HUDEP-2 (cell line): ENCODE results near the gene MACROD2.

Experiments
- DNase-seq, 76 experiments: peaks; one replicate each; lab custom pipeline; 2025; ENCODE audit not compliant: unreplicated experiment in 76 of 76; lab: John Stamatoyannopoulos, UW

The MACROD2 gene

DNA sequence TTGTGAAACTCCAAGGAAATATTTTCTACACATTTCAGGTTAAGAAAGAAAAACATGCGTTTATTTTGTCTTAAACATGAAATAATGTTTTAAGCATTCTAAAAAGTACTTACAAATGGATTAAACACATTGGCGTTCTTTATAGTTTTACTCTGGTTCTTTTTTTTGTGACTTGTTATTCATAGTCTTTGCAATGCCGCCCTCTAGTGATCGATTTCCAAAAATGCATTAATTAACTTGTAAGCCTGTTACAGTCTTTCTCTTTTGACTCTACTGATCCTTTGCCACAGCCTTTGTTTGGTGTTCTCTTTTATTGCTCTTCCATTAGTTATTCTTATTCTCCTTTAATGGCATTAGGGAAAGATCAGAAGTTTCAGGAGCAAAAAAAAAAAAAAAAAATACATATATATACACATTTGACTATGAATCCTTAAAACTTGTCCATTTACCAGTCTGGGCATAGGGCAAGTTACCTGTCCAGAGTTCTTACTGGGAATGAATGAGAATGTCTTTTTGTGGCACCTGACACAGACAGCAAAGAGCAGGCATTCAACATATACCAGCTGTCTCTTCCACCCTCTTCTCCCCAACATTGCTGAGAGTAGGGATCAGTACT lies 59.9 kb downstream of the MACROD2 start:
- DNase-seq = peak in 29 of 76 experiments; percentile 2 to 49 (median 26)

GRCh38 chr20:14062171-14062570 lies 66.9 kb downstream of the MACROD2 start:
- DNase-seq = no peak

DNA sequence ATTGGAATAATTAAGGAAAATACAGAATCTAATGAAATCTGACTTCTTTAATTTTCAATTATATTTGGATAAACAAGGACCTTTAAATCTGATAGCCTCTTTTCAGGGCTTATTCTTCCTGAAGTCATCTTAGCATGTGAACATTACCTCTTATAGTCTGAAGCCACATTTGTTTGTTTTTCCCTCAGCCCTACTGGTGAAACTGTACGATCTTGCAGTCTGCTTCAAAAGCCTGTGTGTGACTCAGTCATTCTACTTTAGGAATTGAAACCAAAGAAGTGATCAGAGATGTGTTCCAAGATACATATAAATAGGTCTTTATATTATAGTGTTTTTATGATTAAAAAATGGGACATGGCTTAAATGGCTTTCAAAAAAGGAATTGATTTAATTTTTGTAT lies 67.5 kb downstream of the MACROD2 start:
- no peak for DNase-seq

DNA sequence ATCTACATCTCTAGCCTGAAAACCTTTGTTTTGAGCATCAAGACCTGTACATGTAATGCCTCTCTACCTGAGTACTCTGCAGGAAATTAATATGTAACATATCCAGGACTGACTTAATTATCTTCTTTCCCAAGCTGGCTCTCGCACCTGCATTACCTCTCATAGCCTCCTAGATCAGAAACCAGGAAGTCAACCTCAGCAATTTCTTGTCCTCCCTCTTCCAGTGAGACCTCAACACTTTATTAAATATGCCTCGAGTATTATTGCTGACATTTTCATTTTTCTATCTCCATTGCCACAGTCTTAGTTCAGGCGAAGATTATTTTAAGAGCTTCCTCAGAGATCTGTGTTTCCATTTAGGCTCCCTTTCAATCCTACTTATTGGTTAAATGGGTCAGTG lies 69.0 kb downstream of the MACROD2 start:
- DNase-seq = no peak

- DNase-seq = no peak
Measured at GRCh38 chr20:14064921-14065320, 69.6 kb downstream of the MACROD2 start.

DNA sequence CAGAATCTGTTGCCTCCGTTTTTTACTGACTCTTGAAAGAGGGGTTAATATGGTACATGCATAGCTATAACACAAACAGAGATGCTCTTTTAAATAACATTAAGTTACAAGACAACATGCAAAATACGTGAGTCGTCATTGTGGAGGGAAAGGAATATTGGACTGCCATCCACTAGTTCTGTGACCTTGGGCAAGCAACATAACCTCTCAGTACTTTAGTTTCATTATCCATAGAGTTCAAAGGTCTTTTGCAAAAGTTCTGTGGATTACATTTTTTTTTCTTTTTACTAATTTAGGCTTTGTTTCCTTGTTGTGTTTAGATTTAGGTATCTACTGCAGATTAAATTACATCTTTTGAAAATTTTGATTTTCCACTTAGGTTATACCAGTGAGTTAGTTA lies 70.5 kb downstream of the MACROD2 start:
- no peak for DNase-seq

DNA sequence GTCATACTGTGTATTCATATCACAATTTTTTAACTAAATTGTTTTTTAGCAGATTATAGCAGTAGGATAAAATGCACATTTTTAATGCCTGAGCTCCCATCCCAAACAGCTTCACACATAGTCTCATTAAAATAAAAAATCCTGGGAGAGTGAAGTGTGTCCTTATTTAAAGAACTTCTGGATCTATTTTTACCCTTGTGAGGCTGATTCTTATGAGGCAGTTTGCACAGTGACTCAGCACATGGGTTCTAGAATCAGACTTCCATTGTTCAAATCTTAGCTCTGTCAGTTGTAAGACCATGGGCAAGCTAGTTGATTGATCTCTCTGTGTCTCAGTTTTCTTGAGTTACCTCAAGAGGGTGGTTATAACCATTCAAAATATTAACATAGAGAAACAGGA lies 72.3 kb downstream of the MACROD2 start:
- no peak for DNase-seq

DNA sequence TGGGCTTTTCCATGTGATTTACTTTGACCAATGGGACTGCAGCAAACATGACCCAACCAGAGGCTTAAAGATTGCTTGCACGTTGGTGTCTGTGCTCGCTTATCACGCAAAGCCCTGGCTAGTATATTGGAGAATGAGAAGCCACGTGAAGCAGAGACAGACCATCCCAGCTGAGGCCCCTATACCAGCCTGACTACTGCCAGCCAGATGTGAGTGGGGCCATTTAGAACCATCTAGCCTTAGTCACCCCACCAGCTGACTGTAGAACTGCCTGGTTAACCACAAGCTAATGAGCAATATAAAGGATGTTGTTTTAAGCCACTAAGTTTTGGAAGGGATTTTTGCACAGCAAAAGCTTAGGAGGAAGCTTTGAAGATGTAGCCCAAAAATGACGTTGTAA lies 74.5 kb downstream of the MACROD2 start:
- DNase-seq = no peak

GRCh38 chr20:14093652-14094051 lies 98.3 kb downstream of the MACROD2 start:
- no peak for DNase-seq

- no peak for DNase-seq
Measured at GRCh38 chr20:14098261-14098660, 102.9 kb downstream of the MACROD2 start.

GRCh38 chr20:14113416-14113815 lies 118.1 kb downstream of the MACROD2 start:
- no peak for DNase-seq

DNA sequence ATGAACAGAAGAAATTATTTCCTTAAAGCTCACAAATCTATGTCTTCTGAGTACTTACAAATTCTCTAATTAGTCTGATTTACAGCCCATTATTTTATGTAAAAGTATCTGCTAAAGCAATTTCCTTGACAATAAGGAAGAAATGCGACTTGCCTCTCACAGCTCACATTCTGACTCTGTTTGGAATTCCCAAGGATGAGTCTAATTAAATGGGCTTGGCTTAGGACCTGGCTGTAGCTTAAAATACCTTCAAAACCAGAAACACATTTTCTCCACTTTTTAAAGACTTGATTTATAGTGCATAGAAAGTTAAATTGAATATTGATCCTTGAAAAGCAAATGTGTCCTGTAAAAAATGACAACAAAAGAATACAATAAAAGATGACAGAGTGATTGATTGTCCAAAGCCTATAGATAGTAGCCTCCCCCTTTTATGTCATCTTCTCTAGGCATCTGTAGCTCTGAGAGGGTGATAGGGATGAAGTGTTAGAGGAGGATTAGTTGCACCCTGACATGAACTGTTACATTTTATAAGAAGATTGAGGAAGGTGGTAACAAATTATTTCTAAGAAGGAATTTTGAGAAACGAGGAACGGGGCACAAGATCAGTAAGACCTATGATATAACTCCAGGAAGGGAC lies 118.9 kb downstream of the MACROD2 start:
- DNase-seq = no peak

- DNase-seq = no peak
Measured at GRCh38 chr20:14116037-14116436, 120.7 kb downstream of the MACROD2 start.

DNA sequence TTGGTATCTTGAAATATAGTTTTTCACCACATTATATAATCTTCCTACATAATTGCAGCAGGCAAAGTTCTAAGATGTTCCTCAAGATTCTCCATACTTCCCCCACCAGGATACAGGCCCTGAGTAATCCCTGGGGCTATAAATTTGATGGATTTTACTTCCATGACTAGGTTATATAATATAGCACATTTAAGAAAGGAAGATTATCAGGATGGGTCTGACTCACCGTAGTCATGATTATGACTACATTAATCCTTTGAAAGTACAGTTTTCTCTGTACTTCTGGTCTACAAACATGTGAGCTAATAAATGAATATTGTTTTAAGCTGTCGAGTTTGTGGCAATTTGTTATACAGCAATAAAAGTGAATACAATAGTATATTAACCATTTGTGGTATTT lies 122.5 kb downstream of the MACROD2 start:
- DNase-seq = no peak

- no peak for DNase-seq
Measured at GRCh38 chr20:14126856-14127255, 131.5 kb downstream of the MACROD2 start.

DNA sequence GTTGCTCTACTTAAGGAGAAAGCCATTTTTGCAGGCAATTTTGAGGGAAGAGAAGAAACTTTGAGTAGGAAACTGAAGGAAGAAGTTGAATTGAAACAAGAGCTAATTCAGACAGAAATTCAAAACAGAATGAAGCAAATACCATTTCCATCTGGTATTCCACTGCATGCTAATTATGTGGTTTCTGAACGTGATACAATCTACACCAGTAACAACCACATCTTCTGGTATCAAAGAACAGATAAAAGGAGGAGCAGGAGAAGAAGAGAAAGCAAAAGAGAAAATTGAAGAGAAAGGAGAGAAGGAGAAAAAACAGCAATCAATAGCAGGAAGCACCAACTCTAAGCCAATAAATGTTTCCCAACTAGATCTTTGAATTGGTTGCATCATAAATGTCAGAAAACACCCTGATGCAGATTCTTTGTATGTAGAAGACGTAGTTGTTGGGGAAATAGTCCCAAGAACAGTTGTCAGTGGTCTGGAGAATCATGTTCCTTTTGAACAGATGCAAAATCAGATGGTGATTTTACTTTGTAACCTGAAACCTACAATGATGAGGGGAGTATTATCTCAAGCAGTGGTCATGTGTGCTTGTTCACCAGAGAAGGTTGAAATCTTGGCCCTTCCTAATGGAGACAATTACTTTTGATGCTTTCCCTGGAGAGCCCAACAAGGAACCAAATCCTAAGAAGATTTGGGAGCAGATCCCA lies 132.4 kb downstream of the MACROD2 start:
- no peak for DNase-seq

GRCh38 chr20:14134004-14134403 lies 138.7 kb downstream of the MACROD2 start:
- no peak for DNase-seq

GRCh38 chr20:14142171-14142570 lies 146.9 kb downstream of the MACROD2 start:
- peak in 1 of 76 experiments; percentile 1 for DNase-seq

GRCh38 chr20:14142964-14143627 lies 147.8 kb downstream of the MACROD2 start:
- DNase-seq = no peak

DNA sequence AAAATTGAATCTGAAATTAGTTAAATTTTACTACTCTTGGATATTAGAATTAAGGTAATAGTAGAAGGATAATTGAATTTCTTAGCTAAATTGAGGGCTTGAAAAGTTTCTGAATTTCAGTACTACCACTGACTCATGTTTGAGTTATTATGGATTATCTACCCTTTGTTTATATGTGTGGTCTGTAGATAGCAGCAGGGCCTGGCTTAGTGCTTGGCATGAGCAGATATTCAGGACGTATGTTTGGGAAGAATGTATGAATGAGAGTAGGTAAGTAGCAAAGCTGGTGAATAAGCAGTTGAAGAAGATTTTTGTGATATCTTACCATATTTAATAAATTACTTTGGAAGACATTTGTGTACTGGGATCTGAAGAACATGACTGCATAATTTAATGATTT lies 152.7 kb downstream of the MACROD2 start:
- no peak for DNase-seq

DNA sequence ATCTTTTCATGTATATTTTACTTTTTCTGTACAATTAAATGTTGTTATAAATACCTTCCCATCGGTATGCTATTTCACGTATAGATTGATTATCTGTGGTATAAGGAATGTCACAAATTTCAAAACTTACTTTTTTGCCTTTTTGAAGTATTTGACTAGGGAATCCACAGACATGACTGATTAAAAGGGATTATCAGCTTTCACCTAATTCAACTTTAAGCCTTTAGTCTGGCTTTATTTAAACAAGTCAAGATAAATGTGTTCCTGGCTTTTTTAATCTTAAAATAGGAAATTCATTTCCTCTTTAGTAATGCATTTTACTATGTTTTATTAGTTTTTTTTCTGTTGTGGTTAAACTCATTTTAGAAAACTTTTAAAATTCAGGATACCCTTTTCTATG lies 160.0 kb downstream of the MACROD2 start:
- DNase-seq = no peak

DNA sequence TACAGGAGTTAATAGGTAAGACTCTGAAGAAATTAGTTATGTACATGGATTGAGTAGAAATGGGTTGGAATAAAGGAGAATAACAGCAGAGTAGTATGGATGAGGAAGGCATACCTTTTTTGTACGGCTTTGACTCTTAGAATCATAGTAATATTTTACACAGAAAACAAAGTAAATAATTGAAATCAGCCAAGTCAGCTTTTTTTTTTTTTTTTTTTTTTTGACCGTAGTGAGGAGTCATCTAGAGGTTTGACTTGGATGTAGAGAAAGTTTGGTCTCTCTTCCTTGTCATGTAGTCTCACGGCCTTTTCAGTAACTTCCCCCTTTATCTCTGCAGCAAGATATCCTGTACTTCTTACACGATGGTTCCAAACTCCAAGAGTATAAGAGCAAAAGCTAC lies 183.2 kb downstream of the MACROD2 start:
- no peak for DNase-seq
